ENCODE data around the gene LRRK1. TPM values are rescaled to one million over a fixed set of nuclear protein-coding genes. Genes with fewer than 3 reads are reported as not detected.

The LRRK1 gene
- total RNA-seq, 1 experiment from 2014 or later: 7.6 TPM

- TF ChIP-seq CTCF (IDR thresholded peaks at IDR 0.05) (no peak), OVOL2 (CRISPR knock-in tag; IDR thresholded peaks at IDR 0.05; ENCODE audit: borderline replicate concordance) (no peak), TP53 (CRISPR knock-in tag; IDR thresholded peaks at IDR 0.05) (no peak), NFE2L1 (CRISPR knock-in tag; IDR thresholded peaks at IDR 0.05) (no peak), IRF1 (CRISPR knock-in tag; IDR thresholded peaks at IDR 0.05) (no peak)
- TF ChIP-seq, protein P1, sequence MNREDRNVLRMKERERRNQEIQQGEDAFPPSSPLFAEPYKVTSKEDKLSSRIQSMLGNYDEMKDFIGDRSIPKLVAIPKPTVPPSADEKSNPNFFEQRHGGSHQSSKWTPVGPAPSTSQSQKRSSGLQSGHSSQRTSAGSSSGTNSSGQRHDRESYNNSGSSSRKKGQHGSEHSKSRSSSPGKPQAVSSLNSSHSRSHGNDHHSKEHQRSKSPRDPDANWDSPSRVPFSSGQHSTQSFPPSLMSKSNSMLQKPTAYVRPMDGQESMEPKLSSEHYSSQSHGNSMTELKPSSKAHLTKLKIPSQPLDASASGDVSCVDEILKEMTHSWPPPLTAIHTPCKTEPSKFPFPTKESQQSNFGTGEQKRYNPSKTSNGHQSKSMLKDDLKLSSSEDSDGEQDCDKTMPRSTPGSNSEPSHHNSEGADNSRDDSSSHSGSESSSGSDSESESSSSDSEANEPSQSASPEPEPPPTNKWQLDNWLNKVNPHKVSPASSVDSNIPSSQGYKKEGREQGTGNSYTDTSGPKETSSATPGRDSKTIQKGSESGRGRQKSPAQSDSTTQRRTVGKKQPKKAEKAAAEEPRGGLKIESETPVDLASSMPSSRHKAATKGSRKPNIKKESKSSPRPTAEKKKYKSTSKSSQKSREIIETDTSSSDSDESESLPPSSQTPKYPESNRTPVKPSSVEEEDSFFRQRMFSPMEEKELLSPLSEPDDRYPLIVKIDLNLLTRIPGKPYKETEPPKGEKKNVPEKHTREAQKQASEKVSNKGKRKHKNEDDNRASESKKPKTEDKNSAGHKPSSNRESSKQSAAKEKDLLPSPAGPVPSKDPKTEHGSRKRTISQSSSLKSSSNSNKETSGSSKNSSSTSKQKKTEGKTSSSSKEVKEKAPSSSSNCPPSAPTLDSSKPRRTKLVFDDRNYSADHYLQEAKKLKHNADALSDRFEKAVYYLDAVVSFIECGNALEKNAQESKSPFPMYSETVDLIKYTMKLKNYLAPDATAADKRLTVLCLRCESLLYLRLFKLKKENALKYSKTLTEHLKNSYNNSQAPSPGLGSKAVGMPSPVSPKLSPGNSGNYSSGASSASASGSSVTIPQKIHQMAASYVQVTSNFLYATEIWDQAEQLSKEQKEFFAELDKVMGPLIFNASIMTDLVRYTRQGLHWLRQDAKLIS (CRISPR knock-in tag; IDR thresholded peaks at IDR 0.05; ENCODE audit: borderline replicate concordance): no peak
These were observed 11.2 kb downstream of the LRRK1 start (continued) for GRCh38 chr15:100930306-100930848.

- Mint-ChIP-seq H3K36me3 (no peaks in the 10 kb centered on the region), H3K4me3 (no peak overlapping the region), H3K4me1 (peaks cover 26% of the 10 kb centered on the region), H3K27ac (no peak overlapping the region), H3K9me3 (no peaks in the 10 kb centered on the region), H3K27me3 (ENCODE audit: low read depth) (no peaks in the 10 kb centered on the region)
- DNase-seq (ENCODE audit: low spot score) (no peak), ATAC-seq (no peak)
- ChIA-PET CTCF (interaction anchor here (5.4 kb wide), 1 partner anchor 76 kb away, joined by 43 read pairs; no protein-coding TSS in a partner anchor), POLR2A (no interaction called here)
- no peak for TF ChIP-seq USF1 (CRISPR knock-in tag; IDR thresholded peaks at IDR 0.05)
- TF ChIP-seq SOX15 (CRISPR knock-in tag; IDR thresholded peaks at IDR 0.05): no peak
- TF ChIP-seq IRF2 (CRISPR knock-in tag; IDR thresholded peaks at IDR 0.05; ENCODE audit: borderline replicate concordance, low read depth): no peak
- TF ChIP-seq IRF1 (CRISPR knock-in tag; IDR thresholded peaks at IDR 0.05): no peak
- no peak for TF ChIP-seq FOXK1 (CRISPR knock-in tag; IDR thresholded peaks at IDR 0.05)
- TF ChIP-seq NFE2L1 (CRISPR knock-in tag; IDR thresholded peaks at IDR 0.05): no peak
- no peak for TF ChIP-seq ZNF263 (CRISPR knock-in tag; IDR thresholded peaks at IDR 0.05; ENCODE audit: low read depth)
- TF ChIP-seq JAZF1 (CRISPR knock-in tag; IDR thresholded peaks at IDR 0.05): no peak
- TF ChIP-seq PRRX2 (CRISPR knock-in tag; IDR thresholded peaks at IDR 0.05): no peak
- TF ChIP-seq ZNF396 (CRISPR knock-in tag; IDR thresholded peaks at IDR 0.05; ENCODE audit: borderline replicate concordance): no peak
- TF ChIP-seq EMX1 (CRISPR knock-in tag; IDR thresholded peaks at IDR 0.05): no peak
- no peak for TF ChIP-seq PREB (CRISPR knock-in tag; IDR thresholded peaks at IDR 0.05; ENCODE audit: borderline replicate concordance)
- no peak for TF ChIP-seq NFATC4 (CRISPR knock-in tag; IDR thresholded peaks at IDR 0.05)
- TF ChIP-seq, protein P1 (CRISPR knock-in tag; IDR thresholded peaks at IDR 0.05; ENCODE audit: borderline replicate concordance): no peak
These were observed 12.2 kb downstream of the LRRK1 start for GRCh38 chr15:100931143-100931890.

Data from WTC11 (cell line).